HG03064 (cell line): ENCODE results near the gene IGDCC3.

Experiments used
- ATAC-seq: cut with Tn5 transposase; IDR thresholded peaks from one replicate; pipeline ENCODE4 v1.9.1; 2021; ENCODE audit warnings: low read depth; ENCODE audit not compliant: unreplicated experiment

IGDCC3 gene

GRCh38 chr15:65302061-65302460 lies 75.7 kb downstream of the IGDCC3 start:
- ATAC-seq = no peak

- ATAC-seq = no peak
These were observed 76.8 kb downstream of the IGDCC3 start for GRCh38 chr15:65300924-65301441.

- no peak for ATAC-seq
These were observed 79.1 kb downstream of the IGDCC3 start for GRCh38 chr15:65298731-65299130.

GRCh38 chr15:65292938-65293518 lies 84.8 kb downstream of the IGDCC3 start:
- ATAC-seq = no peak

GRCh38 chr15:65290228-65290627 lies 87.6 kb downstream of the IGDCC3 start:
- no peak for ATAC-seq

GRCh38 chr15:65289261-65289854 lies 88.4 kb downstream of the IGDCC3 start:
- ATAC-seq = no peak

GRCh38 chr15:65287520-65287855 lies 90.3 kb downstream of the IGDCC3 start:
- no peak for ATAC-seq

- ATAC-seq = peak; percentile 92
These were observed 90.9 kb downstream of the IGDCC3 start, which contains the start of gene PARP16 for GRCh38 chr15:65286704-65287519. Gene PARP16 (minus strand): TSS chr15:65286883. CDS start chr15:65286426, 457 bp downstream.

- ATAC-seq = peak; percentile 25
These were observed 91.6 kb downstream of the IGDCC3 start for GRCh38 chr15:65286069-65286703.

GRCh38 chr15:65285291-65286068 lies 92.3 kb downstream of the IGDCC3 start:
- ATAC-seq = no peak

- no peak for ATAC-seq
These were observed 99.3 kb downstream of the IGDCC3 start for GRCh38 chr15:65278480-65278879.
